ENCODE results near the gene OR10AD1.

DNA sequence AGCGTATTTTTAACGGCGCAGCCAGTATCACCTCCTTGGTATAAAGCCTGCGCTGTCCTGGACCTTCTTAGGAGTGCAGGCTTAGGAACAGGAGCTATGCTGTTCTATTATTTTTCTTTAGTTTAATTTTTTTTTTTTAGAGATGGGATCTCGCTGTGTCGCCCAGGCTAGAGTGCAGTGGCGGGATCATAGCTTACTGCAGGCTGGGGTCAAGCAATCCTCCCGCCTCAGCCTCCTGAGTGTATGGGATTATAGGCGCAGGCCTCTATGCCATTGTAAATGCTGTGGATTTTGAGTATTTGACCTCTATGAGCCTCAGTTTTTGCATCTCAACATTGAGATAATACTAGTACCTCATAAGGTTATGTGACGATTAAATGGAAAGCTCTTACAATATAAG lies 4.1 kb downstream of the OR10AD1 start:
- TF ChIP-seq POLR2A (IDR thresholded peaks at IDR 0.05) = no peak
- TF ChIP-seq, protein P1, sequence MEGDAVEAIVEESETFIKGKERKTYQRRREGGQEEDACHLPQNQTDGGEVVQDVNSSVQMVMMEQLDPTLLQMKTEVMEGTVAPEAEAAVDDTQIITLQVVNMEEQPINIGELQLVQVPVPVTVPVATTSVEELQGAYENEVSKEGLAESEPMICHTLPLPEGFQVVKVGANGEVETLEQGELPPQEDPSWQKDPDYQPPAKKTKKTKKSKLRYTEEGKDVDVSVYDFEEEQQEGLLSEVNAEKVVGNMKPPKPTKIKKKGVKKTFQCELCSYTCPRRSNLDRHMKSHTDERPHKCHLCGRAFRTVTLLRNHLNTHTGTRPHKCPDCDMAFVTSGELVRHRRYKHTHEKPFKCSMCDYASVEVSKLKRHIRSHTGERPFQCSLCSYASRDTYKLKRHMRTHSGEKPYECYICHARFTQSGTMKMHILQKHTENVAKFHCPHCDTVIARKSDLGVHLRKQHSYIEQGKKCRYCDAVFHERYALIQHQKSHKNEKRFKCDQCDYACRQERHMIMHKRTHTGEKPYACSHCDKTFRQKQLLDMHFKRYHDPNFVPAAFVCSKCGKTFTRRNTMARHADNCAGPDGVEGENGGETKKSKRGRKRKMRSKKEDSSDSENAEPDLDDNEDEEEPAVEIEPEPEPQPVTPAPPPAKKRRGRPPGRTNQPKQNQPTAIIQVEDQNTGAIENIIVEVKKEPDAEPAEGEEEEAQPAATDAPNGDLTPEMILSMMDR (IDR thresholded peaks at IDR 0.05) = no peak

Data from testis (tissue), 2 donors.